GM13976 (cell line): ENCODE data around the gene GPR3.

Source experiments
- DNase-seq: peaks from one replicate; pipeline ENCODE4 v3.0.0; 2012; ENCODE audit warnings: low spot score
- in situ Hi-C: fragments of 300-500 bp; cut with MboI; formaldehyde crosslinking; loops from one replicate; pipeline ENCODE4 v1.12.0; 2022; ENCODE audit warnings: low sequenced_read_pairs, mixed read lengths, inconsistent platforms; ENCODE audit not compliant: unreplicated experiment
- TF ChIP-seq, protein P1 (sequence below): IDR thresholded peaks from 2 replicates; pipeline ENCODE4 v1.5.1; 2012; ENCODE audit warnings: borderline replicate concordance, mild to moderate bottlenecking; ENCODE audit not compliant: insufficient read depth; ENCODE audit errors: extremely low read depth, missing control alignments, control extremely low read depth

Gene GPR3

DNA sequence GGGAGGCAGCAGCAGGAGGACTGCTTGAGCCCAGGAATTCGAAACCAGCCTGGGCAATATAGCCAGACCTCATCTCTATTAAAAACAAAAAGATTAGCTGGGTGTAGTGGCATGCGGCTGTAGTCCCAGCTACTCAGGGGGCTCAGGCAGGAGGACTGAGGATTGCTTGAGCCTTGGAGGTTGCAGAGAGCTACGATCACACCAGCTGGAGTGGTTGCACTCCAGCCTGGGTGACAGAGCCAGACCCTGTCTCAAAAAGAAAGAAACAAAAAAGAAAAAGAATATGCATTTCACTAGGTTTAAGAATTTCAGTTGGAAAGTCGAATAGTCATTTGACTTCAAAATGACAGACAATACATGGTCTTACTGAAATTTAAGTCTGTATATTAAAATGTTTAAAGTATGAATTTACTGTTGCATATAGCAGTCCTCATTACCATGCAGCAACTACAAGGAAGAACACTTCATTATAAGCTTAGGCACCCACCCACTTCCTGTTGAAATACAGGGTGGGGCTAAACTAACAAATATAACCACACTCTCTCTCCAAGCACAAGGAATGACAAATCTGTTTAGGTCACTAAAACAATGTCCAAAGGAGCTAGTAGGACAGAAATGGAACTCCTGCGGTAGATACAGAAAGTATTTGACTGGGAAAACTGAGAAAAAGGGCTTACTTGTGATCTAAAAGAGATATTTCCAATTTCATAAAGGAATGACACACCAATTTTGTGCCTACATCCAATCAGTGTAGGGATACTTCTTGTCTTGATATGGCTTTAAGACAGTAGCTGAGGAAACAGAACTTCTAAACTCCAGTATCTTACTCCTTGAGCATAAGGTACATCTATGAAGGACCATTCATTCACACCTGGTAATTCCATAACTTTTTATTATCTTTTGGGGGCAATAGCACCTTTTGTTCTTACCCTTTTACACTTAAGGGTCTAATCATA lies 44.1 kb downstream of the GPR3 start:
- no peak for DNase-seq
- TF ChIP-seq, protein P1, sequence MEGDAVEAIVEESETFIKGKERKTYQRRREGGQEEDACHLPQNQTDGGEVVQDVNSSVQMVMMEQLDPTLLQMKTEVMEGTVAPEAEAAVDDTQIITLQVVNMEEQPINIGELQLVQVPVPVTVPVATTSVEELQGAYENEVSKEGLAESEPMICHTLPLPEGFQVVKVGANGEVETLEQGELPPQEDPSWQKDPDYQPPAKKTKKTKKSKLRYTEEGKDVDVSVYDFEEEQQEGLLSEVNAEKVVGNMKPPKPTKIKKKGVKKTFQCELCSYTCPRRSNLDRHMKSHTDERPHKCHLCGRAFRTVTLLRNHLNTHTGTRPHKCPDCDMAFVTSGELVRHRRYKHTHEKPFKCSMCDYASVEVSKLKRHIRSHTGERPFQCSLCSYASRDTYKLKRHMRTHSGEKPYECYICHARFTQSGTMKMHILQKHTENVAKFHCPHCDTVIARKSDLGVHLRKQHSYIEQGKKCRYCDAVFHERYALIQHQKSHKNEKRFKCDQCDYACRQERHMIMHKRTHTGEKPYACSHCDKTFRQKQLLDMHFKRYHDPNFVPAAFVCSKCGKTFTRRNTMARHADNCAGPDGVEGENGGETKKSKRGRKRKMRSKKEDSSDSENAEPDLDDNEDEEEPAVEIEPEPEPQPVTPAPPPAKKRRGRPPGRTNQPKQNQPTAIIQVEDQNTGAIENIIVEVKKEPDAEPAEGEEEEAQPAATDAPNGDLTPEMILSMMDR = no peak
- in situ Hi-C loops = no loop called here

DNA sequence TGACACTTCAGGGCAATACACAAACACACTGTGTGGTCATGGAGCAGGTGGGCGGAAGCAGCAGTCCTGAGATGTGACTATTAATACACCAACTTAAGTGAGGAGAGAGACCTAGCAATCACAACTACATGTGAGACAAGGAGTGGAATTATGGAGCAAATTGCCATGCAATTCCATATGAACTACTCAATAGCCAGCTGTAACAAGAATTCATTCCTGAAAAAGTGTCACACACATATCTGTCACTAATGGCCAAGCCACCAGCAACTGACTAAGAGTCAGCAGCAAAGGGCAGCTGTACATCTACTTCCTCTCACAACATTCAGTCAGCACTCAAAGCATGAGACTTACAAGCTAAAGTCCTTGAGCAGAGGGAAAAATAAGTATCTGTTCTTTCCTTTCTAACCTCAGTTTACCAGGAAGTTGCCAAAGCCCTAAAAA lies 46.2 kb downstream of the GPR3 start:
- DNase-seq = no peak
- in situ Hi-C loops = no loop called here
- TF ChIP-seq, protein P1 = no peak

DNA sequence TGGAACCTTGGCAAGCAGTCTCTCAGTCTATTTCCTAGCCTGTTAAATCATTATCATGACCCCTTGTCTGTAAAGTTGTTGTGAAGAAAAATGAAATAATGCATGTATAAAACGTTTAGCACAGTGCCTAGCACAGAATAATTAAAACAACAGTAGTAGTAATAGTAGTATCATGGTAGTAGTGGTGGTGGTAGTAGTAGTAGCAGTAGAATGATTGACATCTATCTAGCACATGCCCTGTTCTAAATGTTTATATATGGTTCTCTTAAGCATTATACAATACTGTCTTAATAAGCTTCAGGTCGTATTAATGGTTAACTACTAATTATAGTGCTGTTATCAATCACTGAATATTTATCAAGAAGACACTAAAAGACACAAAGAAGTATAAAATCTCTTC lies 46.7 kb downstream of the GPR3 start:
- TF ChIP-seq, protein P1 = no peak
- in situ Hi-C loops = no loop called here
- no peak for DNase-seq

DNA sequence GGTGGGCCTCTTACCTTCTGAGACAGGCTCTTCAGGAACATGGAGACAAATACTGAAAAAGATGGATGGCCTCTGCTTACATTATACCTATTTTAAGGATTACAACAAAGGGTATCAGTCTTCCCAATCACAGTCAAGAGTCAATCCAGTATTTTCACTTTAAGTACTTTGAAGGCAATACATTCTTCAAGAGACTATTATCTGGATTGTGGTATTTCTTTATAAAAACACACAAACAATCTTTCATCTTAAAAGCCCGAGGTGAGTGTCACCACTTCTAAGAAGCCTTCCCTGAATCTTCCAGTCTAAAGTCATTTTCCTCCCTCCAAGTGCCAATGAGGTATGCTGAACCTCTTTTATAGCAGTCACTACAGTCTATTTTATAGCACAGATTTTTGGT lies 52.2 kb downstream of the GPR3 start:
- no peak for DNase-seq
- TF ChIP-seq, protein P1 = no peak
- in situ Hi-C loops = no loop called here
